Non-pigmented ciliary epithelial cell (primary cell): ENCODE measurements around the gene SCN1B.
"Not testable (repeated sequence)": the region's sequence is repeated elsewhere in the genome, so short reads cannot be mapped to it uniquely, and the experiment has no call there.

Experiments
- DNase-seq: peaks from one replicate; pipeline ENCODE4 v3.0.0-alpha.2; 2010; ENCODE audit warnings: low read depth

The SCN1B gene

DNA sequence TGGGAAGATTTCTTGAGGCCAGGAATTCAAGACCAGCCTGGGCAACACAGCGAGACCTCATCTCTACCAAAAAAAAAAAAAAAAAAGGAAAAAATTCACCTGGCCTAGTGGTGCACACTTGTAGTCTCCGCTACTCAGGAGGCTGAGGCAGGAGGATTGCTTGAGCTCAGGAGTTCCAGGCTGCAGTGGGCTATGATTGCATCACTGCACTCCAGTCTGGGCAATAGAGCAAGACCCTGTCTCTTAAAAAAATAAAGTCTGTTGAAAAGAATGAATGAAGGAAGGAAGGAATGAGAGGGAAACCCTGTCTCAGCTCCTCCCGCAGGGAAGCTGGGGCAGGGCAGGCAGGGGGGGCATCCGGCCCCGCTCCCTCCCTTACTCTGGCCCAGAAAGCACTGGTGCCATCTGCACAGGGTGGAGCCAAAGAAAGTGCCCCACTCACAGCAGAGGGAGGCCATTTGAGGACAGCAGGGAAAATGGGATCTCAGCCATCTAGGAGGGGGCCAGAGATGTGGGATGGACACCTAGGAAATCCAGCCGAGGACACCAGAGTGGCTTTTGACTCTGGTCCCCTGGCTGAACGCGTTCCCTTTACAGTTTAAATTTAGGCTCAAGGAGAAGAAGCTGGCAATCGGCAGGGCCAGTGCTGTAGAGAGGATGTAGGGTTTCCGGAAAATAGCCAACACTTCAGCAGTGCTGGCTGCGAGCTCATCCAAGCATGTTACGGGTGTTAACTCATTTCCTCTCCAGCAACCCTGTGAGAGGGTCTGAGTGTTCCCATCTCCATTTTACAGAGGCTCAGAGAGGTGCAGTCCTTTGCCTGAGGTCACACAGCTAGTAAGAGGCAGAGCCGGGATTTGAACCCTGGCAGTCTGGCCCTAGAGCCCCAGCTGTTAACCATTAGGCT, 7.7 kb downstream of the SCN1B start:
- no peak for DNase-seq

DNA sequence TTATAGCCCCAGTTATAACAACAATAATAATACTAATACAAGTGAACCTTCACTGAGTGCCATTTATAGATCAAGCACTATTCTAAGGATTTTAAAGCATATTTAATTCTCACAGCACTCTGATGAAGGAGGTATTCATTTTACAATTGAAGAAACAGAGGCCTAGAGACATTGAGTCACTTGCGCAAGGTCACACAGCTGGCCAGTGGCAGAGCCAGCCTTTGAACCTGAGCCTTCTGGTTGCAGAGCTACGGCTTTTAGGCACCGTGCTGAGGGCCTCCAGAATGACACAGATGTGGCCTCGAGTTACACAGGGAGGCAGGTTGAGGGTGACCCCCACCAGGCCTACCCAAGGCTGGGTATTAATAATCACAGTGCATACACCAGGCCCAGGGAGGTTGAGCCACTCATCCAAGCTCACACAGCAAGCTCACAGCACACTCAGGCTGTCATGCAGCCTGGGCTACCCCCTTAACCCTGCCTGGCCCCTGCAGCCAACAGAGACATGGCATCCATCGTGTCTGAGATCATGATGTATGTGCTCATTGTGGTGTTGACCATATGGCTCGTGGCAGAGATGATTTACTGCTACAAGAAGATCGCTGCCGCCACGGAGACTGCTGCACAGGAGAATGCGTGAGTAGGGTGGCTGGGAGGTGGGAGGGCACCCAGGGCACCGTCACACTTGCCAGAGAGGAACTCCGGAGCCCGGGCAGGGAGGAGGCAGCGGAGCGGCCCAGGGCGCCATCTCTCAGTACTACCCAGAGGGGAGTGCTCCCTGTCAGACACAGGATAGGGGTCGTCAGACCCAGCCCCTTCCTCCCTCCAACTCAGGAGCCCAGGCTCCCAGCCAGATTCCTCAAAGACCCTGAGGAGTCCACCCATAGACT, 8.6 kb downstream of the SCN1B start:
- DNase-seq, result no peak

GRCh38 chr19:35039881-35040825, 9.9 kb downstream of the SCN1B start:
- no peak for DNase-seq

GRCh38 chr19:35040826-35041547, 10.7 kb downstream of the SCN1B start:
- DNase-seq, result no peak

GRCh38 chr19:35041548-35042055, 11.3 kb downstream of the SCN1B start, which contains the start of gene HPN:
TSS of gene HPN (plus strand) at chr19:35041721. CDS start at chr19:35042507, 786 bp downstream.
- no peak for DNase-seq

DNA sequence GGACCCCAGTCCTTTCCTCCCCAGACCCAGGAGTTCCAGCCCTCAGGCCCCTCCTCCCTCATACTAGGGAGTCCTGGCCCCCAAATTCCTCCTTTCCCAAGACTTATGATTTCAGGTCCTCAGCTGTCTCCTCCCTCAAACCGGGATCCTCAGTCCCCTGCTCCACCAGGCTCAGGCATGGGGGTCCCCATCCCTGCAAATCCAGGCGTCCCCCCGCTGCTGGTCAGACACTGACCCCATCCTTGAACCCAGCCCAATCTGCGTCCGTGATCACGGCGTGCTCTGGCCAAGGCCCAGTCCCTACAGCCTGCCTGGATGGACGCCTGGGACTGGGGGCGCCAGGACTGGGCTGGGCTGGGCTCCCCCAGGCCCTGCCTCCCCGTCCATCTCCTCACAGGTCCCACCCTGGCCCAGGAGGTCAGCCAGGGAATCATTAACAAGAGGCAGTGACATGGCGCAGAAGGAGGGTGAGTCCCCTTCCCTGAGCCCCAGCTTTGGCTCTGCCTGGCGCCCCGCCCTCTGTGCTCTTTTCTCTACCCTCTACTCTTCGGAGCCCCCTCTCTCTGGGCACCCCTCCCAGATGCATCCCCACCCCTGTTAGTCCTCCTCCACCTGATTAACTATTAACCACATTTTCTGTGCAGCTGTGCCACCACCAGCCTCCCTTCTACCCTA, 11.9 kb downstream of the SCN1B start:
- no peak for DNase-seq

GRCh38 chr19:35042954-35043604, 12.8 kb downstream of the SCN1B start:
- DNase-seq, result no peak

DNA sequence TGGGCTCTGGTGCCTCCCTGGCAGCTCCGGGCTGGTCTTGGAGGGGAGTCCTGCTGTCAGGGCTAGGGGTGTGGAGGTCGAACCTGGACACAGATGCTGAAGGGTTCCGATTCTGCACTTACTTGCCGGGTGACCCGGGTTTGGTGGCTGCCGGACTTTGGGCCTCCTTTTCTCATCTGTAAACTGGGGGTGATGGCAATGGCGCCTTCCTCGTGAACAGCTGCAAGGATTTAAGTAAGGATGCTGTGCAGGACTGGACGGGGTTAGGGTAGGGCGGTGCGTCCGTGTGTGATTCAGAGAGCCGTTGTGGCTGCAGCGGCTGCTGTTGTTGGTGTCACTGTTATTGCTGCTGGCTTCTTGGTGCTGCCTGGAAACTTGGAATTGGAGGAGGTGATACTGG, 13.6 kb downstream of the SCN1B start:
- DNase-seq, result no peak

GRCh38 chr19:35044317-35045117, 14.2 kb downstream of the SCN1B start:
- no peak for DNase-seq

- no peak for DNase-seq
Measured at GRCh38 chr19:35045667-35046300, 15.5 kb downstream of the SCN1B start.

- DNase-seq, result no peak
Measured at GRCh38 chr19:35046461-35046860, 16.2 kb downstream of the SCN1B start.

DNA sequence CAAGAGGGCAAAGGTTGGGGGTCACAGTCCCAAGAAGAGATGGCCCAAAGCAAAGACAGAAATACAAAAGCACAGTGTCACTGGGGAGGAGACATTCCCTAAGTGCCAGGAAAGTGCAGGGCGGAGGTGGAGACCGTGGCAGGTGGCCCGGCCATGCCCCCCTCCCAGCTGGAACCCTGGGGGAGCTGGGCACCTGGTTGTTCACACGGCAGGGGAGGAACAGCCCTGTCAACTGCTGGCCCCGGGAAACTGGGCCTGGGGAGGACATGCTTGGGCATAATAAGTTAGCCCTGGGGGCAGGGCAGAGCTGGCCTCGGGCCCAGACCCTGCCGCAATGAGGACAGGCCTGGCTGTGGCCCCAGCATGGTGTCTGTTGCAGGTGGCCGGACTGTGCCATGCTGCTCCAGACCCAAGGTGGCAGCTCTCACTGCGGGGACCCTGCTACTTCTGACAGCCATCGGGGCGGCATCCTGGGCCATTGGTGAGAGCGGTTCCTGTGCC, 18.7 kb downstream of the SCN1B start:
- DNase-seq, result no peak

DNA sequence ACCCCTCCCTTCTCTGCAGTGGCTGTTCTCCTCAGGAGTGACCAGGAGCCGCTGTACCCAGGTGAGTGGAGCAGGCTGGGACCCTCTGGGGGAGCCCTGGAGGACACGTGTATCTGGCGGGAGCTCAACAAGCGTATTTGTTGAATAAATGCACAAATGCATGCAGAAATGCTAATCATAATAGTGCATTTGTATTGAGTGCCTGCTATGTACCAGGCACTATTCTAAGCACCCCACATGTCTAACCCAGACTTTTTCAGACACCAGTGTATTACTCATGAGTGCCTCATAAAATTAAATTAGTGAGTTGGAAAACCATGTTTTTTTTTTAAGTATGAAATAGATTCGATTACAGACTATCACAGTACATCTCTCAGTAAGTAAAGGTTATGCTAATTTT, 19.2 kb downstream of the SCN1B start:
- no peak for DNase-seq

GRCh38 chr19:35050662-35051061, 20.4 kb downstream of the SCN1B start:
- DNase-seq, result not testable (repeated sequence)

- DNase-seq, result not testable (repeated sequence)
Measured at GRCh38 chr19:35051268-35051667, 21.0 kb downstream of the SCN1B start.

DNA sequence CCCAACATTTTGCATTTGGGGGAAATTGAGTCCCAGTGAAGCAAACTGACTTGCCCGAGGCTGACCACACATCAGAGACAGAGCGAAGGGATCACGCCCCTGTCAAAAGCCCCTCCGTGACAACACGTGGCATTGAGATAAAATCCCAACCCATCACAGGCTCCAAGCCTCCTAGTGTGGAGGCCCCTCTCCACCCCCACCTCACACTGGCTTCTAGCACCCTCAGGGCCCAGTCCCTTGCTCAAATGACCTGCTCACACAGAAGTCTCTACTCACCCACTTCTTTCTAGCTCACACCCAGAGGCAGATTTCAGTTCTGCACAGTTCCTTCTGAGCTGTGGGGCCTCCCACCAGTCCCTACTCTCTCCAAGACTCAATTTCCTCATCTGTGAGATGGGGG, 21.5 kb downstream of the SCN1B start:
- no peak for DNase-seq

DNA sequence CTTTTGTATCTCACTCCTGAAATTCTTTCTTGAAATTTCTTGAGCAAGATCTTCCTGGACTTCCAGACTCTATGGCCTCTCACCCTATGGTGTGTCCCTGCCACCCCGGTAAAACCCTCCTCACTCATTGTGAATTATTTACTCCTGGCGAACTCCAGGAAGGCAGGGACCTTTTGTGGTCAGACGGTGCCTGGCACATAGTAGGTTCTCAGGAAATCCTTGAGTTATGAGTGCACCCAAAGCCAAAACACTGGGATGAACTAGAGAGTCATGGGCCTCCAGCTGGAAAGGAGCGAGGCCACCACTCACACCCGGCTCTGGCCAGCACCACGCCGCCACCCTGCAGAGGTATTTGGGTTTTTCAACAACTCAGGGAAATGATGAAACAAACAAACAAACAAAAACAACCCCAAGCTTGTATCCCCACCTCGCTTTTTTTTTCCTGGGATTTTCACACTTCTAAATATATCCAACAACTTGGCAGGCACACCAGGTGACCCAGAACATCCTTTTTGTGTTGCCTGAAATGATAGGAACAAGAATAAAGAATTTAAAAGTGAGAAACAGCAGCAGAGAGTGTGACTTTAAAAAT, 22.4 kb downstream of the SCN1B start:
- no peak for DNase-seq
